Endodermal cell (in vitro differentiated cells): ENCODE results near the gene IQCE. TPM values are rescaled to one million over a fixed set of nuclear protein-coding genes. Genes with fewer than 3 reads are reported as not detected.

ENCODE experiments used
- DNase-seq: peaks from one replicate; pipeline ENCODE4 v3.0.0-alpha.2; 2017
- H3K27ac ChIP-seq: 2 replicates; pipeline ENCODE4 v1.5.1; 2013; ENCODE audit warnings: mild to moderate bottlenecking, low read depth, low read length, moderate library complexity
- H3K27me3 ChIP-seq: 2 replicates; pipeline ENCODE4 v1.6.1; 2013; ENCODE audit warnings: mild to moderate bottlenecking, low read length, moderate library complexity; ENCODE audit not compliant: insufficient read depth, control insufficient read depth, poor library complexity, severe bottlenecking
- H3K36me3 ChIP-seq: 2 replicates; pipeline ENCODE4 v1.7.0; 2013; ENCODE audit warnings: mild to moderate bottlenecking, low read length, moderate library complexity; ENCODE audit not compliant: control insufficient read depth, insufficient read depth
- H3K4me1 ChIP-seq: one replicate; pipeline ENCODE4 v1.7.0; 2013; ENCODE audit warnings: low read length; ENCODE audit not compliant: control insufficient read depth, insufficient read depth
- H3K4me3 ChIP-seq: 2 replicates; pipeline ENCODE4 v1.5.1; 2013; ENCODE audit warnings: mild to moderate bottlenecking, low read length, moderate library complexity
- H3K9ac ChIP-seq: 2 replicates; pipeline ENCODE4 v1.6.1; 2013; ENCODE audit warnings: mild to moderate bottlenecking, low read length, moderate library complexity; ENCODE audit not compliant: poor library complexity, severe bottlenecking; ENCODE audit errors: extremely low read depth
- H3K9me3 ChIP-seq: 2 replicates; pipeline ENCODE4 v1.6.1; 2013; ENCODE audit warnings: mild to moderate bottlenecking, low read length, moderate library complexity; ENCODE audit not compliant: control insufficient read depth
- H3K27ac Mint-ChIP-seq: 2 replicates; pipeline ENCODE4 v1.8.0; 2020; ENCODE audit warnings: mixed read lengths
- H3K27me3 Mint-ChIP-seq: 2 replicates; pipeline ENCODE4 v1.8.0; 2021; ENCODE audit warnings: mild to moderate bottlenecking, mixed read lengths; ENCODE audit not compliant: insufficient read depth
- H3K36me3 Mint-ChIP-seq: 2 replicates; pipeline ENCODE4 v1.8.0; 2020; ENCODE audit warnings: low read depth, mixed read lengths
- H3K4me1 Mint-ChIP-seq: 2 replicates; pipeline ENCODE4 v1.8.0; 2020; ENCODE audit warnings: mixed read lengths
- H3K4me3 Mint-ChIP-seq: 2 replicates; pipeline ENCODE4 v1.8.0; 2020; ENCODE audit warnings: mild to moderate bottlenecking, moderate library complexity, mixed read lengths
- H3K9me3 Mint-ChIP-seq: 2 replicates; pipeline ENCODE4 v1.8.0; 2020; ENCODE audit warnings: mild to moderate bottlenecking, mixed read lengths
- CTCF ChIP-seq: fragments of 200-600 bp; sonication (generic); conservative IDR thresholded peaks from 2 replicates; pipeline ENCODE4 v1.5.0; 2021; ENCODE audit warnings: antibody characterized with exemption, mild to moderate bottlenecking
- WGBS, 2 experiments: methylation state at CpG; one replicate each; pipeline versions ENCODE4 v1.1.5 to v1.1.7; 2013; ENCODE audit warnings: missing lambda C conversion rate in 2 of 2, mixed read lengths in 1 of 2; ENCODE audit not compliant: insufficient coverage in 1 of 2, insufficient read length in 1 of 2; 5-methylcytosine and 5-hydroxymethylcytosine counted together
- total RNA-seq, 2 donors: library from RNA; stranded (reverse); fragmentation: NEBNext Ultra II Directional in 1 of 2; extraction: Animal tissue kit (Norgen Biotek cat#: 25700) in 1 of 2; gene quantifications; 2 replicates in 1 of 2; 3 replicates in 1 of 2; pipeline ENCODE4 v1.2.1, GENCODE V29; 2021

Gene IQCE
- total RNA-seq, 2 donors from 2014 or later = 15.4 to 20.8 TPM

- Mint-ChIP-seq H3K36me3 (peaks cover 21% of the 10 kb centered on the region), H3K27ac (no peak overlapping the region), H3K4me3 (no peak overlapping the region), H3K27me3 (no peaks in the 10 kb centered on the region), H3K4me1 (peaks cover 19% of the 10 kb centered on the region), H3K9me3 (no peaks in the 10 kb centered on the region)
- Histone ChIP-seq H3K4me3 (no peak overlapping the region), H3K9me3 (no peaks in the 10 kb centered on the region), H3K36me3 (peaks cover 12% of the 10 kb centered on the region), H3K27ac (no peak overlapping the region), H3K9ac (no peak overlapping the region), H3K27me3 (no peaks in the 10 kb centered on the region), H3K4me1 (peaks cover 3% of the 10 kb centered on the region)
- WGBS, 2 experiments = 89% methylated on average over 19 to 35 of the region's 35 CpGs
- no peak for TF ChIP-seq CTCF
- DNase-seq = no peak
Observed at GRCh38 chr7:2603044-2603965, 44.5 kb downstream of the IQCE start.

- Mint-ChIP-seq H3K4me1 (peaks cover 26% of the 10 kb centered on the region), H3K4me3 (no peak overlapping the region), H3K36me3 (peaks cover 10% of the 10 kb centered on the region), H3K27ac (no peak overlapping the region), H3K9me3 (no peaks in the 10 kb centered on the region), H3K27me3 (no peaks in the 10 kb centered on the region)
- no peak for TF ChIP-seq CTCF
- Histone ChIP-seq H3K9ac (no peak overlapping the region), H3K36me3 (peaks cover 7% of the 10 kb centered on the region), H3K27me3 (no peaks in the 10 kb centered on the region), H3K27ac (no peak overlapping the region), H3K4me3 (no peak overlapping the region), H3K9me3 (no peaks in the 10 kb centered on the region), H3K4me1 (peaks cover 3% of the 10 kb centered on the region)
- DNase-seq = no peak
- WGBS, 2 experiments = 93 to 95% methylated on average over 28 to 29 of the region's 29 CpGs
Observed at GRCh38 chr7:2604608-2605174, 45.9 kb downstream of the IQCE start.

- DNase-seq = no peak
- no peaks in the 10 kb centered on the region for H3K9me3 Mint-ChIP-seq
- no peak overlapping the region for H3K9ac ChIP-seq
Observed at GRCh38 chr7:2605608-2606538, 47.1 kb downstream of the IQCE start.

More at GRCh38 chr7:2605608-2606538, 47.1 kb downstream of the IQCE start:
- H3K36me3 Mint-ChIP-seq = peaks cover 8% of the 10 kb centered on the region
- Histone ChIP-seq H3K27ac (no peak overlapping the region), H3K4me3 (no peak overlapping the region), H3K36me3 (peaks cover 4% of the 10 kb centered on the region), H3K9me3 (no peaks in the 10 kb centered on the region), H3K27me3 (no peaks in the 10 kb centered on the region), H3K4me1 (peaks cover 12% of the 10 kb centered on the region)
- no peak overlapping the region for H3K4me3 Mint-ChIP-seq
- H3K27ac Mint-ChIP-seq = no peak overlapping the region
- TF ChIP-seq CTCF = peak; percentile 23
- H3K27me3 Mint-ChIP-seq = no peaks in the 10 kb centered on the region
- 88% methylated on average over 35 to 38 of the region's 38 CpGs for WGBS, 2 experiments
- H3K4me1 Mint-ChIP-seq = peaks cover 37% of the 10 kb centered on the region
